A549 (cell line): ENCODE results near the gene KCNA2. TPM values are rescaled to one million over a fixed set of nuclear protein-coding genes. Genes with fewer than 3 reads are reported as not detected.

Experiments
- ATAC-seq, 2 experiments: fragments of 200-7000 bp in 1 of 2; fragments of >200 bp in 1 of 2; cut with Nextera tagmentation in 1 of 2; cut with Tn5 transposase in 1 of 2; 3 replicates each; pipeline versions ENCODE4 v1.8.0 to v1.9.1; 2018 to 2020; ENCODE audit warnings: mild to moderate bottlenecking in 1 of 2, moderate library complexity in 1 of 2
- CTCF ChIA-PET: fragments of 300-600 bp; sonication (Branson Sonifier 250); formaldehyde crosslinking; extraction: SDS; loops from one replicate; lab custom pipeline; 2021; ENCODE audit warnings: antibody characterized with exemption, inconsistent platforms; lab: Yijun Ruan, JAX
- POLR2A ChIA-PET: fragments of 350-600 bp; formaldehyde crosslinking; extraction: SDS; loops from one replicate; lab custom pipeline; 2021; ENCODE audit warnings: antibody characterized with exemption, inconsistent platforms; lab: Yijun Ruan, JAX
- DNase-seq, 2 experiments: peaks; one replicate each; pipeline versions ENCODE4 v3.0.0 to v3.0.0-alpha.2; 2011 to 2016; ENCODE audit warnings: low read depth in 1 of 2, low spot score in 1 of 2
- FAIRE-seq: peaks from 2 replicates; lab custom pipeline; 2011; peaks lifted over from hg19 to GRCh38; lab: Jason Lieb, UNC
- H3K27ac ChIP-seq, 2 experiments: fragments of >200 bp; sonication (Bioruptor Twin); formaldehyde crosslinking; 3 replicates each; pipeline ENCODE4 v1.5.1; 2016 to 2017
- H3K4me1 ChIP-seq: fragments of >200 bp; sonication (Bioruptor Twin); formaldehyde crosslinking; 3 replicates; pipeline ENCODE4 v1.6.1; 2016
- H3K4me2 ChIP-seq: fragments of >200 bp; sonication (Bioruptor Twin); formaldehyde crosslinking; 3 replicates; pipeline ENCODE4 v1.6.1; 2016
- H3K4me3 ChIP-seq: fragments of >200 bp; sonication (Bioruptor Twin); formaldehyde crosslinking; 3 replicates; pipeline ENCODE4 v1.5.1; 2016
- H3K9me3 ChIP-seq: fragments of >200 bp; sonication (Bioruptor Twin); formaldehyde crosslinking; 3 replicates; pipeline ENCODE4 v1.6.1; 2016
- CBX2 ChIP-seq: fragments of 200-600 bp; sonication (generic); IDR thresholded peaks from 2 replicates; pipeline ENCODE4 v1.6.1; 2016; ENCODE audit warnings: low read depth, mild to moderate bottlenecking, borderline replicate concordance
- CEBPB ChIP-seq, 2 experiments: fragments of >200 bp in 1 of 2; sonication (Bioruptor Twin) in 1 of 2; formaldehyde crosslinking in 1 of 2; IDR thresholded peaks; 2 replicates each; pipeline ENCODE4 v1.6.1; 2012 to 2016
- CHD4 ChIP-seq: fragments of 200-600 bp; sonication (generic); IDR thresholded peaks from 2 replicates; pipeline ENCODE4 v1.6.1; 2016; ENCODE audit warnings: antibody characterized with exemption, mild to moderate bottlenecking, borderline replicate concordance
- ESRRA ChIP-seq: fragments of 150-350 bp; IDR thresholded peaks from 2 replicates; pipeline ENCODE4 v1.6.1; 2014; ENCODE audit warnings: mild to moderate bottlenecking, low read length, borderline replicate concordance
- GATA3 ChIP-seq: IDR thresholded peaks from 2 replicates; pipeline ENCODE4 v1.6.1; 2012; ENCODE audit warnings: borderline replicate concordance
- HOXA7 ChIP-seq: fragments of 250-450 bp; sonication (Bioruptor Pico); IDR thresholded peaks from 2 replicates; pipeline ENCODE4 v1.5.0; 2020; ENCODE audit warnings: mild to moderate bottlenecking, moderate library complexity
- HOXB5 ChIP-seq: fragments of 250-450 bp; sonication (Bioruptor Pico); IDR thresholded peaks from 2 replicates; pipeline ENCODE4 v1.5.0; 2020; ENCODE audit warnings: mild to moderate bottlenecking, moderate library complexity
- JUNB ChIP-seq: fragments of >200 bp; sonication (Bioruptor Twin); formaldehyde crosslinking; IDR thresholded peaks from 2 replicates; pipeline ENCODE4 v1.6.1; 2016
- KDM1A ChIP-seq: fragments of 200-600 bp; sonication (generic); IDR thresholded peaks from 2 replicates; pipeline ENCODE4 v1.6.1; 2016; ENCODE audit warnings: low read depth, mild to moderate bottlenecking
- MAZ ChIP-seq: fragments of 150-350 bp; IDR thresholded peaks from 2 replicates; pipeline ENCODE4 v1.6.1; 2014; ENCODE audit warnings: antibody characterized with exemption, low read depth, low read length, borderline replicate concordance
- NR3C1 ChIP-seq: fragments of >200 bp; sonication (Bioruptor Twin); formaldehyde crosslinking; IDR thresholded peaks from 3 replicates; pipeline ENCODE4 v1.6.1; 2017
- PHF8 ChIP-seq: fragments of 200-600 bp; sonication (generic); IDR thresholded peaks from 2 replicates; pipeline ENCODE4 v1.6.1; 2016; ENCODE audit warnings: low read depth, mild to moderate bottlenecking, antibody characterized with exemption, moderate library complexity, borderline replicate concordance
- POLR2AphosphoS2 ChIP-seq: conservative IDR thresholded peaks from 2 replicates; pipeline ENCODE4 v1.6.1; 2012; ENCODE audit warnings: low read length, improper control_type of control experiment, inconsistent platforms
- RAD21 ChIP-seq, 2 experiments: fragments of >200 bp in 1 of 2; sonication (Bioruptor Twin) in 1 of 2; formaldehyde crosslinking in 1 of 2; IDR thresholded peaks in 1 of 2; conservative IDR thresholded peaks in 1 of 2; 2 replicates in 1 of 2; 3 replicates in 1 of 2; pipeline ENCODE4 v1.6.1; 2012 to 2018; ENCODE audit warnings: inconsistent platforms in 1 of 2
- RARB ChIP-seq: fragments of 250-450 bp; sonication (Bioruptor Pico); IDR thresholded peaks from 2 replicates; pipeline ENCODE4 v1.8.0; 2021; ENCODE audit warnings: mild to moderate bottlenecking, moderate library complexity
- RFX5 ChIP-seq: fragments of 450-650 bp; IDR thresholded peaks from 2 replicates; pipeline ENCODE4 v1.7.1; 2014; ENCODE audit warnings: antibody characterized with exemption, mild to moderate bottlenecking, moderate library complexity
- SMC3 ChIP-seq: fragments of >200 bp; sonication (Bioruptor Twin); formaldehyde crosslinking; IDR thresholded peaks from 3 replicates; pipeline ENCODE4 v1.6.1; 2018; ENCODE audit warnings: inconsistent platforms
- TFCP2L1 ChIP-seq: fragments of 250-450 bp; sonication (Bioruptor Pico); IDR thresholded peaks from 2 replicates; pipeline ENCODE4 v1.5.0; 2021; ENCODE audit warnings: mild to moderate bottlenecking
- ZFP36 ChIP-seq: fragments of 450-650 bp; IDR thresholded peaks from 2 replicates; pipeline ENCODE4 v1.6.1; 2014; ENCODE audit warnings: borderline replicate concordance; ENCODE audit not compliant: partially characterized antibody
- ZSCAN20 ChIP-seq: fragments of 250-450 bp; sonication (Bioruptor Pico); IDR thresholded peaks from 2 replicates; pipeline ENCODE4 v1.8.0; 2022; ENCODE audit warnings: mild to moderate bottlenecking, moderate library complexity
- WGBS: methylation state at CpG from one replicate; pipeline ENCODE4 v1.1.6; 2017; ENCODE audit errors: missing lambda C conversion rate; 5-methylcytosine and 5-hydroxymethylcytosine counted together
- polyA plus RNA-seq, 4 experiments: library from polyadenylated mRNA; depleted of rRNA in 3 of 4; stranded (reverse); fragments of >200 nt; fragmentation: RNase III in 1 of 4; extraction: RNeasy Plus Mini Kit Qiagen cat#74134 plus additional on column Dnase treatment in 1 of 4; gene quantifications; 2 replicates in 3 of 4; 3 replicates in 1 of 4; pipeline ENCODE4 v1.2.3, GENCODE V29; 2011 to 2017
- TF ChIP-seq, protein P1 (sequence below): IDR thresholded peaks from 2 replicates; pipeline ENCODE4 v1.6.1; 2012
- TF ChIP-seq, protein P2 (sequence below): fragments of 250-450 bp; sonication (Bioruptor Pico); IDR thresholded peaks from 2 replicates; pipeline ENCODE4 v1.5.0; 2020; ENCODE audit warnings: low read depth, mild to moderate bottlenecking, moderate library complexity
- TF ChIP-seq, protein P3 (sequence below): IDR thresholded peaks from 2 replicates; pipeline ENCODE4 v1.6.1; 2012
- TF ChIP-seq, protein P4 (sequence below): fragments of 250-450 bp; sonication (Bioruptor Pico); IDR thresholded peaks from 2 replicates; pipeline ENCODE4 v1.5.0; 2021; ENCODE audit warnings: mild to moderate bottlenecking, moderate library complexity, borderline replicate concordance

The KCNA2 gene
- polyA plus RNA-seq, 2 of the 4 experiments (the other 2 are of a cell fraction) = 0.04 to 0.05 TPM

DNA sequence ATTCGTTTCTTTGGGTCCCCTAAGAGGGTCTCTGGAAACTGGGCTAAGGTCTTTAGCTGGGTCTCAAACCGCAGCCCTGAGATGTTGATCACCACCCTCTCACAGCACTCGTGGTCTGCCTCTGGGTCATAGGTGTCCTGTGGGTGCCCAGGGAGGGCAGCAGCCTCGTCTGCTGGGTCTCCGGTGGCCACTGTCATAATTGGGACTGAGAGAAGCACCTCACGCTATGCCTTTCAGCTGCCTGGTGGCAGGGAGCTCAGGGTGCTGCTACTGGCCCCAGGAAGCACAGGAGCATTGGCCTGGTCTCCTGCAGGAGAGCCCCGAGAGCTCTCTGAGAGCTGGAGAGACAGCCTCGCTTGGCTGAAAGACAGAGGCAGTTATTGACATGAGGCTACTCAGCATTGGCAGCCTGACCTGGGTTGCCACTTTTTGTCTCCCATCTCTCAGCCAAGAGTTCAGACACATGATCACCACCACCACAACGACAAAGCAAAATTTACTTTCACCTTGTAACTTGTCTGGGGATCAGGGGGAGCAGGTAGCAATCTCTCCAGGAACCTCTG is 1.5 kb downstream of the KCNA2 start (continued):
- no peak for TF ChIP-seq RARB (CRISPR knock-in tag)
- no peak for TF ChIP-seq CEBPB (IDR thresholded peaks at IDR 0.05)
- no peak for TF ChIP-seq TFCP2L1 (CRISPR knock-in tag)
- TF ChIP-seq GATA3 = no peak
- TF ChIP-seq SMC3 = no peak
- TF ChIP-seq PHF8 = no peak
- TF ChIP-seq RFX5 = no peak

DNA sequence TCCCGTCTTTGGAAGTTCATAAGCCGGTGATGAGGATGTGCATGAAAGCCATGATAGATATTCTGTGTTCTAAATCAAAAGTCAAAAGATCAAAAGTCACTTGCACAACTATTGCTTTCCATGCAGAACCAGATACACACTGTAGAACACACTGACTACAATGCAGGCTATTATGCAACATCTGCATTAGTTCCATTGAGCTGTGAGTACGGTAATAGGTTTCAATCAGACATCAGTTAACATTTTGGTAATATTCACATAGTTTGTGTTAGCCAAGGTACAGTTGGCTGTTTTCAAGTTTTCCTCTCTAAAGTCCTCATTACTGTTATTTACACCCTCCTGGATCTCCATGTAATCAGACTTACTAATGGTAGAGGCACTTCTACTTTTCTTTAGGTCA is 3.1 kb downstream of the KCNA2 start:
- ATAC-seq = no peak
- no peak for DNase-seq
- Histone ChIP-seq H3K4me3 (no peak overlapping the region), H3K4me2 (no peak overlapping the region), H3K27ac (no peak overlapping the region), H3K9me3 (no peaks in the 10 kb centered on the region), H3K4me1 (no peaks in the 10 kb centered on the region)
- POLR2A ChIA-PET = no interaction called here
- FAIRE-seq = no peak
- TF ChIP-seq RARB (CRISPR knock-in tag) (no peak), RAD21 (conservative IDR thresholded peaks at IDR 0.05 in 1 of 2, IDR thresholded peaks at IDR 0.05 in 1 of 2) (no peak), HOXB5 (CRISPR knock-in tag) (no peak), CBX2 (no peak), HOXA7 (CRISPR knock-in tag) (no peak), NR3C1 (no peak), ZFP36 (no peak)
- TF ChIP-seq, protein P1, sequence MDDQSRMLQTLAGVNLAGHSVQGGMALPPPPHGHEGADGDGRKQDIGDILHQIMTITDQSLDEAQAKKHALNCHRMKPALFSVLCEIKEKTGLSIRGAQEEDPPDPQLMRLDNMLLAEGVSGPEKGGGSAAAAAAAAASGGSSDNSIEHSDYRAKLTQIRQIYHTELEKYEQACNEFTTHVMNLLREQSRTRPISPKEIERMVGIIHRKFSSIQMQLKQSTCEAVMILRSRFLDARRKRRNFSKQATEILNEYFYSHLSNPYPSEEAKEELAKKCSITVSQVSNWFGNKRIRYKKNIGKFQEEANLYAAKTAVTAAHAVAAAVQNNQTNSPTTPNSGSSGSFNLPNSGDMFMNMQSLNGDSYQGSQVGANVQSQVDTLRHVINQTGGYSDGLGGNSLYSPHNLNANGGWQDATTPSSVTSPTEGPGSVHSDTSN = no peak
- WGBS = 83% methylated on average over 3 of the region's 3 CpGs
- CTCF ChIA-PET = interaction anchor here (0.6 to 1.4 kb wide), 2 partner anchors 48 to 79 kb away, joined by 3 read pairs; no protein-coding TSS in a partner anchor

DNA sequence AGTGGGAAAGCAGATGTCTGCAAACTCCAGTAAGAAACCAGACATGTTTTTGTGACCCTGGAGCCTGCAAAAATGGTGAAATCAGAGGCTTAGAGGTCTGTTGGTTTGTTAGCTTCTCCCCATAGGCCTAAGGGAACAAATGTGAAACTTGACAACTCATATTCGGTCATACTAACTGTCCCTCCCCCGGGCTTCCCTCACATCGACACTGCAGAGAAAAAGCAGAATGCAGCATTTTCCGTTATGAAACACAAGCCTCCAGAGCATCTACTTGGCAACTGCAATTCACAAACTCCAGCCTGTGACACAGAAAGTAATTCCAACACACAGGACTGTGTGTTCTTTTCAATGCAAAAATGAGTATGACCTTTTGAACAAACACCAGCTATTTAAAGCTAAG is 3.7 kb downstream of the KCNA2 start:
- ATAC-seq = no peak
- WGBS = 55% methylated on average over 4 of the region's 4 CpGs
- TF ChIP-seq, protein P2, sequence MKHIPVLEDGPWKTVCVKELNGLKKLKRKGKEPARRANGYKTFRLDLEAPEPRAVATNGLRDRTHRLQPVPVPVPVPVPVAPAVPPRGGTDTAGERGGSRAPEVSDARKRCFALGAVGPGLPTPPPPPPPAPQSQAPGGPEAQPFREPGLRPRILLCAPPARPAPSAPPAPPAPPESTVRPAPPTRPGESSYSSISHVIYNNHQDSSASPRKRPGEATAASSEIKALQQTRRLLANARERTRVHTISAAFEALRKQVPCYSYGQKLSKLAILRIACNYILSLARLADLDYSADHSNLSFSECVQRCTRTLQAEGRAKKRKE (CRISPR knock-in tag) = no peak
- TF ChIP-seq, protein P1 = no peak
- no peak for TF ChIP-seq KDM1A
- TF ChIP-seq, protein P3, sequence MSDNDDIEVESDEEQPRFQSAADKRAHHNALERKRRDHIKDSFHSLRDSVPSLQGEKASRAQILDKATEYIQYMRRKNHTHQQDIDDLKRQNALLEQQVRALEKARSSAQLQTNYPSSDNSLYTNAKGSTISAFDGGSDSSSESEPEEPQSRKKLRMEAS = no peak
- TF ChIP-seq ZSCAN20 (CRISPR knock-in tag) = no peak
- TF ChIP-seq CEBPB (IDR thresholded peaks at IDR 0.05) = no peak
- TF ChIP-seq CHD4 = no peak
- no peak for TF ChIP-seq JUNB
- TF ChIP-seq NR3C1 = no peak
- TF ChIP-seq MAZ = no peak
- TF ChIP-seq POLR2AphosphoS2 = no peak
- TF ChIP-seq, protein P4, sequence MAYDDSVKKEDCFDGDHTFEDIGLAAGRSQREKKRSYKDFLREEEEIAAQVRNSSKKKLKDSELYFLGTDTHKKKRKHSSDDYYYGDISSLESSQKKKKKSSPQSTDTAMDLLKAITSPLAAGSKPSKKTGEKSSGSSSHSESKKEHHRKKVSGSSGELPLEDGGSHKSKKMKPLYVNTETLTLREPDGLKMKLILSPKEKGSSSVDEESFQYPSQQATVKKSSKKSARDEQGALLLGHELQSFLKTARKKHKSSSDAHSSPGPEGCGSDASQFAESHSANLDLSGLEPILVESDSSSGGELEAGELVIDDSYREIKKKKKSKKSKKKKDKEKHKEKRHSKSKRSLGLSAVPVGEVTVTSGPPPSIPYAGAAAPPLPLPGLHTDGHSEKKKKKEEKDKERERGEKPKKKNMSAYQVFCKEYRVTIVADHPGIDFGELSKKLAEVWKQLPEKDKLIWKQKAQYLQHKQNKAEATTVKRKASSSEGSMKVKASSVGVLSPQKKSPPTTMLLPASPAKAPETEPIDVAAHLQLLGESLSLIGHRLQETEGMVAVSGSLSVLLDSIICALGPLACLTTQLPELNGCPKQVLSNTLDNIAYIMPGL (CRISPR knock-in tag) = no peak
- no peak for TF ChIP-seq CBX2
- no peak for TF ChIP-seq ESRRA
- no peak for TF ChIP-seq TFCP2L1 (CRISPR knock-in tag)
- TF ChIP-seq PHF8 = no peak

More for the DNA sequence above, 3.7 kb downstream of the KCNA2 start:
- Histone ChIP-seq H3K4me2 (no peak overlapping the region), H3K4me1 (no peaks in the 10 kb centered on the region), H3K9me3 (no peaks in the 10 kb centered on the region), H3K27ac (no peak overlapping the region), H3K4me3 (no peak overlapping the region)
- FAIRE-seq = no peak
- POLR2A ChIA-PET = no interaction called here
- CTCF ChIA-PET = no interaction called here
- DNase-seq = no peak
